ENCODE measurements around the gene DLG2. TPM values are rescaled to one million over a fixed set of nuclear protein-coding genes. Genes with fewer than 3 reads are reported as not detected.

DLG2 gene
- total and polyA plus RNA-seq, 9 of the 15 experiments (the other 6 are each of a cell fraction or from before 2014, with no cell fraction given), result 0.52 to 1.6 (median 0.95) TPM

DNA sequence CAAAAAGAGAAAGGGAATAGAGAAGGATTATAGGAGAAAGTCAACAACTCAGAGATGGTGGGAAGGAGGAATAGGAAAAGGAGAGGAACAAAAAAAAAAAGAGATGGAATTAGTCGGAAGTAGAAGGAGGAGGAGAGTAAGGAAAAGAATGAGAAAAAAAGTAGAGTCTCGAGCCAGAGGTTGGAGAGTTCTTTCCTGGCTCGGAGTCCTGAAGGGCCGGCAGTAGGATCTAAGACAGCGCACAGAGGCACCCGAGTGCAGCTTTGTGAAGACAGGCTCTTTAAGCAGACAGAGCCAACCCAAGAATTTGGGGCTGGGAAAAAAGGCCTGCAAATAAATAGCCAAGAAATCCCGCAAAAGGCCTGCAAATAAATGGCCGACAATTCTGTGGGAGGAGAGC lies 2170.6 kb downstream of the DLG2 start (continued):
- TF ChIP-seq SREBF2 (CRISPR knock-in tag; IDR thresholded peaks at IDR 0.05), result no peak
- no peak for TF ChIP-seq ZNF133 (CRISPR knock-in tag; IDR thresholded peaks at IDR 0.05)
- no peak for TF ChIP-seq ILK (tag; IDR thresholded peaks at IDR 0.05; ENCODE audit: borderline replicate concordance, low read depth)
- no peak for TF ChIP-seq ZNF316 (IDR thresholded peaks at IDR 0.05)
- TF ChIP-seq E2F3 (CRISPR knock-in tag; IDR thresholded peaks at IDR 0.05), result no peak
- no peak for TF ChIP-seq SIX5 (IDR thresholded peaks at IDR 0.05; ENCODE audit: borderline replicate concordance in 1 of 2, insufficient read depth in 1 of 2, low read depth in 1 of 2, low read length in 2 of 2)
- TF ChIP-seq GATA2 (CRISPR knock-in tag; IDR thresholded peaks at IDR 0.05), result no peak

DNA sequence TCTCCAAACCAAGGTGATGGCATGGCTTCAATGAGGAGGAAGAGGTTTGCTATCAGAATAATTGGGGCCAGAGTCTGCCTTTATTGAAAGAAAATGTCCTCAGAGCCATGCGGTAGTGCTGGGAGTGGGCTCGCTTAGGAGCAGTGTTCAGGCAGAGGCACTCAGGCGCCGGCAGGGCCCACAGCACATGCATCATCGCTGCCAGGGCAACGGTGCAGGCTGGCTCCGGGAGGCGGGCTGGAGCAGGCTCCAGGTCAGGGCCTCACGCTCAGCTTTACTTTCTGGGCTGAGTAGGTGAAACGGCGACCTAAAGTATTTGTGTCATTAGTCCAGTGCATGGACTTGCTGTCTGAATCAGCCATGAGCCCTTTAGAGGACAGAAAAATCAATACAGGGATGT lies 2171.1 kb downstream of the DLG2 start:
- ChIA-PET CTCF (ENCODE audit: low intra/inter-chr PET ratio) (no interaction called here), POLR2A (no interaction called here)
- Histone ChIP-seq H3K4me1 (replicated peaks in 1 of 2; ENCODE audit: control insufficient read depth in 2 of 2, insufficient read depth in 2 of 2, low read length in 2 of 2) (no peaks in the 10 kb centered on the region), H3K27me3 (ENCODE audit: control insufficient read depth in 2 of 2, insufficient read depth in 2 of 2, low read length in 2 of 2) (no peaks in the 10 kb centered on the region; a peak in 1 of 5 replicates), H2AFZ (ENCODE audit: low read depth, low read length) (no peak overlapping the region), H3K9me3 (replicated peaks; ENCODE audit: control insufficient read depth, insufficient read depth, low read depth, low read length) (no peaks in the 10 kb centered on the region), H3K36me3 (ENCODE audit: control insufficient read depth, insufficient read depth, low read length) (no peaks in the 10 kb centered on the region), H3K4me2 (ENCODE audit: insufficient read depth, low read length) (no peak overlapping the region), H3K9ac (ENCODE audit: insufficient read depth in 1 of 2, low read depth in 2 of 2, low read length in 2 of 2) (no peak overlapping the region), H3K9me1 (ENCODE audit: control insufficient read depth, insufficient read depth, low read length) (no peaks in the 10 kb centered on the region), H4K20me1 (replicated peaks; ENCODE audit: control insufficient read depth, insufficient read depth, low read length) (no peaks in the 10 kb centered on the region), H3K27ac (ENCODE audit: extremely low read depth, low read depth, low read length) (no peak overlapping the region), H3K4me3 (no peak overlapping the region), H3K79me2 (ENCODE audit: control insufficient read depth, insufficient read depth, low read length) (no peaks in the 10 kb centered on the region)
- FAIRE-seq (no peak), DNase-seq (ENCODE audit: extremely low read depth in 1 of 4, low spot score in 3 of 4) (no peak), ATAC-seq (no peak)
- intact Hi-C loops (cut with micrococcal nuclease) (no loop called here), in situ Hi-C loops (cut with MboI) (no loop called here)
- WGBS (ENCODE audit: insufficient coverage, low coverage, missing lambda C conversion rate), result under 1% methylated on average over 11 of the region's 11 CpGs
- TF ChIP-seq, protein P1, sequence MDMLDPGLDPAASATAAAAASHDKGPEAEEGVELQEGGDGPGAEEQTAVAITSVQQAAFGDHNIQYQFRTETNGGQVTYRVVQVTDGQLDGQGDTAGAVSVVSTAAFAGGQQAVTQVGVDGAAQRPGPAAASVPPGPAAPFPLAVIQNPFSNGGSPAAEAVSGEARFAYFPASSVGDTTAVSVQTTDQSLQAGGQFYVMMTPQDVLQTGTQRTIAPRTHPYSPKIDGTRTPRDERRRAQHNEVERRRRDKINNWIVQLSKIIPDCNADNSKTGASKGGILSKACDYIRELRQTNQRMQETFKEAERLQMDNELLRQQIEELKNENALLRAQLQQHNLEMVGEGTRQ (CRISPR knock-in tag; IDR thresholded peaks at IDR 0.05), result no peak
- BruUV-seq (replicated peaks), result no TSS peak

All from K562 (cell line).